RWPE2 (cell line): ENCODE measurements around the gene CHMP1A.

Experiments used
- ATAC-seq: fragments of 200-7000 bp; cut with Tn5 transposase; 3 replicates; pipeline ENCODE4 v1.9.1; 2021; ENCODE audit warnings: low read depth
- DNase-seq: peaks from one replicate; pipeline ENCODE4 v3.0.0-alpha.2; 2020; ENCODE audit warnings: low spot score
- H3K27ac ChIP-seq: fragments of 450-650 bp; 2 replicates; pipeline ENCODE4 v1.5.1; 2017; ENCODE audit warnings: mild to moderate bottlenecking; ENCODE audit not compliant: poor library complexity, severe bottlenecking
- H3K27me3 ChIP-seq: fragments of 250-450 bp; sonication (Bioruptor Pico); 2 replicates; pipeline ENCODE4 v1.5.1; 2021; ENCODE audit warnings: mild to moderate bottlenecking, moderate library complexity; ENCODE audit not compliant: insufficient read depth, poor library complexity, severe bottlenecking
- H3K36me3 ChIP-seq: fragments of 250-450 bp; sonication (Bioruptor Pico); 2 replicates; pipeline ENCODE4 v1.5.1; 2020; ENCODE audit warnings: low read depth, mild to moderate bottlenecking, moderate library complexity
- H3K4me1 ChIP-seq: fragments of 250-450 bp; sonication (Bioruptor Pico); 2 replicates; pipeline ENCODE4 v1.5.1; 2021; ENCODE audit warnings: mild to moderate bottlenecking, moderate library complexity; ENCODE audit not compliant: insufficient read depth, poor library complexity, severe bottlenecking
- H3K4me3 ChIP-seq: fragments of 250-450 bp; sonication (Bioruptor Pico); 2 replicates; pipeline ENCODE4 v1.5.1; 2021; ENCODE audit warnings: mild to moderate bottlenecking, moderate library complexity; ENCODE audit not compliant: severe bottlenecking
- H3K9me3 ChIP-seq: fragments of 250-450 bp; sonication (Bioruptor Pico); 2 replicates; pipeline ENCODE4 v1.5.1; 2021; ENCODE audit warnings: mild to moderate bottlenecking, moderate library complexity; ENCODE audit not compliant: severe bottlenecking
- TF ChIP-seq, protein P1 (sequence below): fragments of 450-650 bp; IDR thresholded peaks from one replicate; pipeline ENCODE4 v1.5.1; 2017; ENCODE audit warnings: mild to moderate bottlenecking, moderate library complexity; ENCODE audit not compliant: poor library complexity, severe bottlenecking

Gene CHMP1A

DNA sequence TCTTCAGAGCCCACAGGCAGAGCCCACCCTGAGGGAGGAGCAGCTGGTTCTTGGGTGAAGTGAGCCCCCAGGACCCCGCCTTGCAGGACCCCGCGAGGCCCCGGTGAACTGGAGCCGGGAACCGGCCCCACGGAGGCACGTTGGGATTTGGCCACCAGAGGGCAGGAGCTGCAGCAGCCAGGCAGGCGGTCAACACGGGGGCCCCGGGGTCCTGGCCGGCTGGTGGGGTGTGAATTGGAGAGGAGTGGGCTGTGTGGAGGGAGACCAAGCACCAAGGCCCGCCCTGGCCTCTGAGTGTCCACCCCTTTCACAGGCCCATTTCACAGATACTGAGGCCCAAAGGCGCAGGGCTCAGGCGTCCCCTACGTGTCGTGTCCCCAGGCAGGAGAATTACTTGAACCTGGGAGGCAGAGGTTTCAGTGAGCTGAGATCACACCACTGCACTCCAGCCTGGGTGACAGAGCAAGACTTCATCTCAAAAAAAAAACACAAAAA, 41.9 kb downstream of the CHMP1A start:
- H3K4me1 ChIP-seq = no peaks in the 10 kb centered on the region
- H3K9me3 ChIP-seq = no peaks in the 10 kb centered on the region
- no peaks in the 10 kb centered on the region for H3K36me3 ChIP-seq
- ATAC-seq (peak; percentile 26; the same call in 1 of the 3 replicates), DNase-seq (peak; percentile 76)
- no peak overlapping the region for H3K4me3 ChIP-seq
- TF ChIP-seq, protein P1, sequence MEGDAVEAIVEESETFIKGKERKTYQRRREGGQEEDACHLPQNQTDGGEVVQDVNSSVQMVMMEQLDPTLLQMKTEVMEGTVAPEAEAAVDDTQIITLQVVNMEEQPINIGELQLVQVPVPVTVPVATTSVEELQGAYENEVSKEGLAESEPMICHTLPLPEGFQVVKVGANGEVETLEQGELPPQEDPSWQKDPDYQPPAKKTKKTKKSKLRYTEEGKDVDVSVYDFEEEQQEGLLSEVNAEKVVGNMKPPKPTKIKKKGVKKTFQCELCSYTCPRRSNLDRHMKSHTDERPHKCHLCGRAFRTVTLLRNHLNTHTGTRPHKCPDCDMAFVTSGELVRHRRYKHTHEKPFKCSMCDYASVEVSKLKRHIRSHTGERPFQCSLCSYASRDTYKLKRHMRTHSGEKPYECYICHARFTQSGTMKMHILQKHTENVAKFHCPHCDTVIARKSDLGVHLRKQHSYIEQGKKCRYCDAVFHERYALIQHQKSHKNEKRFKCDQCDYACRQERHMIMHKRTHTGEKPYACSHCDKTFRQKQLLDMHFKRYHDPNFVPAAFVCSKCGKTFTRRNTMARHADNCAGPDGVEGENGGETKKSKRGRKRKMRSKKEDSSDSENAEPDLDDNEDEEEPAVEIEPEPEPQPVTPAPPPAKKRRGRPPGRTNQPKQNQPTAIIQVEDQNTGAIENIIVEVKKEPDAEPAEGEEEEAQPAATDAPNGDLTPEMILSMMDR = peak; percentile 70
- H3K27me3 ChIP-seq = no peaks in the 10 kb centered on the region
- no peak overlapping the region for H3K27ac ChIP-seq

GRCh38 chr16:89615176-89615575, 42.3 kb downstream of the CHMP1A start:
- TF ChIP-seq, protein P1 = no peak
- H3K4me1 ChIP-seq = no peaks in the 10 kb centered on the region
- no peak for ATAC-seq

GRCh38 chr16:89613954-89614459, 43.5 kb downstream of the CHMP1A start:
- Histone ChIP-seq H3K27me3 (no peaks in the 10 kb centered on the region), H3K4me3 (no peak overlapping the region), H3K9me3 (no peaks in the 10 kb centered on the region), H3K27ac (no peak overlapping the region), H3K4me1 (no peaks in the 10 kb centered on the region), H3K36me3 (no peaks in the 10 kb centered on the region)
- TF ChIP-seq, protein P1 = no peak
- no peak for DNase-seq
- ATAC-seq = no peak

More at GRCh38 chr16:89615176-89615575, 42.3 kb downstream of the CHMP1A start:
- Histone ChIP-seq H3K27ac (no peak overlapping the region), H3K27me3 (no peaks in the 10 kb centered on the region), H3K9me3 (no peaks in the 10 kb centered on the region), H3K4me3 (no peak overlapping the region), H3K36me3 (no peaks in the 10 kb centered on the region)
- DNase-seq = peak; percentile 57

DNA sequence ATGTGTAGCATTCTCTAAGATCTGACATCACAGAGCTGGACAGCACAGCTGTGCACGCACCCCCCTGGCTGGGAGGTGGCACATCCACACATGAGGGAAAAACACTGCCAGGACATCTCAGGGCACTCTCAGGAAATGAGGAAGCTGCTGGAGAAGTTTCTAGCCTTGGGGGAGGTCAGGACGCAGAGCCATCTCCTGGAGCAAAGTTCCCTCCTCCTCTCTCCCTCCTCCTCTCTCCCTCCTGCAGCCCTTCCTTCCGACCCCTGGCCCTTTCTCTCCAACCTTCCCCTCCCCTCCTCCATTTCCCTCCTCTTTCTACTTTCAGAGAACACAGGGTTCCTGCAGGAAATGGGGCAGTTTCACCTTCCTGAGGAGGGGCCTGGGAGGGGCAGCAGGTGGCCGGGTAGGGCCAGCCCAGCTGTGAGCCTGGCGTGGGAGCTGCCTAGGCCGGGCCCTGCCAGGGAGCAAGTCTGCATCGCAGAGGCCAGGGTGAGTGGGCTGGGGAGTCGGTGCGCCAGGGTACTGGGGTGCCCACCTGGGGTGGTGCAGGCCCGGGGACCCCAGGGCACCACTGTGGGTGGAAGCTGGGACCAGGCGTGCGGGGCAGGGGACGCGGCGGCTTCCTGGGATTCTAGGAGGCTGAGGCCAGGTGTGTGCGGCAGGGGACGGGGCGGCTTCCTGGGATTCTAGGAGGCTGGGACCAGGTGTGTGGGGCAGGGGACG, 44.1 kb downstream of the CHMP1A start, which contains the start of gene DPEP1:
TSS of gene DPEP1 (plus strand) at position 412 of the 723 bp plus-strand sequence. CDS start 16,769 bp downstream, outside the sequence.
- Histone ChIP-seq H3K36me3 (no peaks in the 10 kb centered on the region), H3K4me1 (no peaks in the 10 kb centered on the region), H3K4me3 (no peak within 1 kb of the TSS), H3K9me3 (no peaks in the 10 kb centered on the region), H3K27me3 (no peaks in the 10 kb centered on the region), H3K27ac (no peak within 1 kb of the TSS)
- DNase-seq (peak; percentile 64), ATAC-seq (no peak)
- TF ChIP-seq, protein P1 = no peak
